NCI-H1417 (cell line): ENCODE measurements around the gene NUP155.
"Not testable (repeated sequence)": the region's sequence is repeated elsewhere in the genome, so short reads cannot be mapped to it uniquely, and the experiment has no call there.

Experiments used
- DNase-seq, 3 experiments: peaks; one replicate each; lab custom pipeline; 2025; lab: John Stamatoyannopoulos, UW

NUP155 gene

GRCh38 chr5:37370864-37371726, at the start of gene NUP155:
NUP155 (minus strand) TSS chr5:37371106; CDS start chr5:37370977, 129 bp downstream.
- peak; percentile 91 to 98 (median 94) for DNase-seq

- DNase-seq, result no peak
These were observed 46.4 kb upstream of the NUP155 start for GRCh38 chr5:37417347-37417746.

GRCh38 chr5:37415456-37415855, 44.5 kb upstream of the NUP155 start:
- not testable (repeated sequence) for DNase-seq

- DNase-seq, result no peak
These were observed 41.6 kb upstream of the NUP155 start for GRCh38 chr5:37412515-37412914.

- no peak for DNase-seq
These were observed 29.6 kb upstream of the NUP155 start for GRCh38 chr5:37400501-37400900.

- DNase-seq, result no peak
These were observed 25.4 kb upstream of the NUP155 start for GRCh38 chr5:37396352-37396751.

GRCh38 chr5:37391591-37391990, 20.7 kb upstream of the NUP155 start:
- DNase-seq, result no peak

GRCh38 chr5:37379100-37379628, 8.3 kb upstream of the NUP155 start, which contains the start of gene WDR70:
WDR70 (plus strand) TSS chr5:37379318; CDS start chr5:37379368, 50 bp downstream.
- peak; percentile 82 to 89 (median 88) for DNase-seq

GRCh38 chr5:37378066-37378465, 7.2 kb upstream of the NUP155 start:
- not testable (repeated sequence) for DNase-seq

- no peak for DNase-seq
These were observed 4.2 kb upstream of the NUP155 start for GRCh38 chr5:37375091-37375490.

- peak in 2 of 3 experiments; percentile 23 to 71 for DNase-seq
These were observed 399 bp downstream of the NUP155 start for GRCh38 chr5:37370550-37370863.

GRCh38 chr5:37355161-37355560, 15.7 kb downstream of the NUP155 start:
- no peak for DNase-seq

- not testable (repeated sequence) for DNase-seq
These were observed 28.2 kb downstream of the NUP155 start for GRCh38 chr5:37342741-37343140.

- DNase-seq, result not testable (repeated sequence)
These were observed 36.2 kb downstream of the NUP155 start for GRCh38 chr5:37334754-37335153.

- DNase-seq, result no peak
These were observed 44.4 kb downstream of the NUP155 start for GRCh38 chr5:37326536-37326935.

GRCh38 chr5:37323607-37324006, 47.3 kb downstream of the NUP155 start:
- DNase-seq, result no peak

GRCh38 chr5:37319037-37319782, 51.7 kb downstream of the NUP155 start:
- DNase-seq, result no peak

- no peak for DNase-seq
These were observed 54.9 kb downstream of the NUP155 start for GRCh38 chr5:37316027-37316426.

- DNase-seq, result no peak
These were observed 60.5 kb downstream of the NUP155 start for GRCh38 chr5:37310360-37310759.

- no peak for DNase-seq
These were observed 62.1 kb downstream of the NUP155 start for GRCh38 chr5:37308793-37309192.

GRCh38 chr5:37304888-37305287, 66.0 kb downstream of the NUP155 start:
- no peak for DNase-seq

GRCh38 chr5:37296313-37296712, 74.6 kb downstream of the NUP155 start:
- peak in 1 of 3 experiments; percentile 24 for DNase-seq
